OCI-LY3 (cell line): ENCODE results near the gene PPP3CA.

ENCODE experiments used
- EZH2phosphoT487 ChIP-seq: fragments of 200-600 bp; shearing (Covaris generic); IDR thresholded peaks from 2 replicates; pipeline ENCODE4 v1.6.1; 2018; ENCODE audit warnings: antibody characterized with exemption, mixed run types, low read depth
- TF ChIP-seq, protein P1 (sequence below): fragments of 200-600, 300-600 bp; sonication (generic); IDR thresholded peaks from 2 replicates; pipeline ENCODE4 v1.5.1; 2014; ENCODE audit warnings: antibody characterized with exemption, low read length, low read depth

DNA sequence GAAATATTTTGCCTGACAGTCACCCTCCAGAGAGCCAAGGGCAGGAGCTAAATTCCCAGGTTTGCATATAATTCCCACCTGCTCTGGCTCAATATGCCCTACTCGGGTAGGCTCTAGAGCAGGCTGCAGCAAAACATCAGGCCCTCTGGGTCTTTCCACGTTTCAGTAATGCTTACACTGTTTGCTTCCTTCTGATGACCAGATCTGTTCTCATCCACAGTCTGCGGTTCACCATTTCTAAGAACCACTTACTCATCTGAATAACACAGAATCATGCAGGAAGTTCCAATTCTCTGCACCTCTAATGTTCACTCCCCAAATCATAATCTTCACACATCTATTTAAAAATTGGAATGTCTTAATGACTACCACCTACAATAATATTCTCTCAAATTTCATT, 141.4 kb downstream of the PPP3CA start:
- TF ChIP-seq, protein P1, sequence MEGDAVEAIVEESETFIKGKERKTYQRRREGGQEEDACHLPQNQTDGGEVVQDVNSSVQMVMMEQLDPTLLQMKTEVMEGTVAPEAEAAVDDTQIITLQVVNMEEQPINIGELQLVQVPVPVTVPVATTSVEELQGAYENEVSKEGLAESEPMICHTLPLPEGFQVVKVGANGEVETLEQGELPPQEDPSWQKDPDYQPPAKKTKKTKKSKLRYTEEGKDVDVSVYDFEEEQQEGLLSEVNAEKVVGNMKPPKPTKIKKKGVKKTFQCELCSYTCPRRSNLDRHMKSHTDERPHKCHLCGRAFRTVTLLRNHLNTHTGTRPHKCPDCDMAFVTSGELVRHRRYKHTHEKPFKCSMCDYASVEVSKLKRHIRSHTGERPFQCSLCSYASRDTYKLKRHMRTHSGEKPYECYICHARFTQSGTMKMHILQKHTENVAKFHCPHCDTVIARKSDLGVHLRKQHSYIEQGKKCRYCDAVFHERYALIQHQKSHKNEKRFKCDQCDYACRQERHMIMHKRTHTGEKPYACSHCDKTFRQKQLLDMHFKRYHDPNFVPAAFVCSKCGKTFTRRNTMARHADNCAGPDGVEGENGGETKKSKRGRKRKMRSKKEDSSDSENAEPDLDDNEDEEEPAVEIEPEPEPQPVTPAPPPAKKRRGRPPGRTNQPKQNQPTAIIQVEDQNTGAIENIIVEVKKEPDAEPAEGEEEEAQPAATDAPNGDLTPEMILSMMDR, result no peak
- no peak for TF ChIP-seq EZH2phosphoT487
